Stimulated activated naive B cell treated with anti-CD40 and anti-IgM and Interleukin-4, amounts not matched to agents 10 μg/mL and 1 μg/mL and 100 μg/mL, for 72 hours (primary cell): ENCODE data around the gene RANBP3L.
A peak's percentile ranks its signal among the peaks of the same experiment; 100 is the strongest.

ENCODE experiments used
- ATAC-seq, 2 donors: fragments of 150-1000 bp; cut with Tn5 transposase; replicated peaks; 2 replicates each; pipeline ENCODE4 v1.10.0; 2021; ENCODE audit warnings: moderate library complexity in 1 of 2
- DNase-seq: peaks from one replicate; pipeline ENCODE4 v3.0.0; 2021
- H3K27ac Mint-ChIP-seq: one replicate; pipeline ENCODE4 v1.8.0; 2022; ENCODE audit warnings: mild to moderate bottlenecking, mixed read lengths
- H3K27me3 Mint-ChIP-seq, 2 donors: one replicate each; pipeline ENCODE4 v1.8.0; 2022; ENCODE audit warnings: mixed read lengths in 2 of 2
- H3K36me3 Mint-ChIP-seq, 2 donors: one replicate each; pipeline ENCODE4 v1.8.0; 2022; ENCODE audit warnings: mixed read lengths in 2 of 2, mild to moderate bottlenecking in 1 of 2
- H3K4me1 Mint-ChIP-seq, 2 donors: one replicate each; pipeline ENCODE4 v1.8.0; 2022; ENCODE audit warnings: mixed read lengths in 2 of 2, mild to moderate bottlenecking in 1 of 2
- H3K4me3 Mint-ChIP-seq, 2 donors: one replicate each; pipeline ENCODE4 v1.8.0; 2022; ENCODE audit warnings: mild to moderate bottlenecking in 2 of 2, mixed read lengths in 2 of 2, moderate library complexity in 1 of 2
- H3K9me3 Mint-ChIP-seq, 2 donors: one replicate each; pipeline ENCODE4 v1.8.0; 2022; ENCODE audit warnings: mixed read lengths in 2 of 2, mild to moderate bottlenecking in 1 of 2

RANBP3L gene

GRCh38 chr5:36270876-36271575 is 30.7 kb downstream of the RANBP3L start:
- no peak overlapping the region for H3K4me3 Mint-ChIP-seq
- H3K36me3 Mint-ChIP-seq, result no peaks in the 10 kb centered on the region
- no peak overlapping the region for H3K27ac Mint-ChIP-seq
- H3K27me3 Mint-ChIP-seq, result peaks cover 0 to 7% of the 10 kb centered on the region in 2 donors
- ATAC-seq (no peak), DNase-seq (no peak)
- H3K4me1 Mint-ChIP-seq, result no peaks in the 10 kb centered on the region
- H3K9me3 Mint-ChIP-seq, result no peaks in the 10 kb centered on the region

DNA sequence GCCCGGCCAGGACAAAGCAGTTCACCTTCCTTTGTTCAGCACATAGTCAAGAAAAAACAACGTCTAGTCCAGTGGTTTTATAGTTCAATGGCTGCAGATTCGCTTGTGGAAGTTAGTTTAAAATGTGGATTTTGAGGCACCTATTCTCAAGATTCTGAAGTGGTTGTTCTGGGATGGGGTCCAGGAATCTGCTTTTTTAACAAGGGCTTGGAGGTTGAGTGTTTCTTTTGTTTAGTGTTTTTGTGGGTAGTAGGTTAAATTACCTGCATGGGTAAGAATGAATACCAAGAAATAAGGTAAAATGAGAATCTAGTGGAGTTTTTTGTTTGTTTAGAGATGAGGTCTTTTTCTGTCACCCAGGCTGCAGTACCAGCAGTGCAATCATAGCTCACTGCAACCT is 31.5 kb downstream of the RANBP3L start:
- H3K27ac Mint-ChIP-seq, result no peak overlapping the region
- H3K4me3 Mint-ChIP-seq, result no peak overlapping the region
- no peaks in the 10 kb centered on the region for H3K4me1 Mint-ChIP-seq
- H3K36me3 Mint-ChIP-seq, result no peaks in the 10 kb centered on the region
- no peak for DNase-seq
- ATAC-seq, result no peak
- peaks cover 0 to 7% of the 10 kb centered on the region in 2 donors for H3K27me3 Mint-ChIP-seq
- no peaks in the 10 kb centered on the region for H3K9me3 Mint-ChIP-seq

DNA sequence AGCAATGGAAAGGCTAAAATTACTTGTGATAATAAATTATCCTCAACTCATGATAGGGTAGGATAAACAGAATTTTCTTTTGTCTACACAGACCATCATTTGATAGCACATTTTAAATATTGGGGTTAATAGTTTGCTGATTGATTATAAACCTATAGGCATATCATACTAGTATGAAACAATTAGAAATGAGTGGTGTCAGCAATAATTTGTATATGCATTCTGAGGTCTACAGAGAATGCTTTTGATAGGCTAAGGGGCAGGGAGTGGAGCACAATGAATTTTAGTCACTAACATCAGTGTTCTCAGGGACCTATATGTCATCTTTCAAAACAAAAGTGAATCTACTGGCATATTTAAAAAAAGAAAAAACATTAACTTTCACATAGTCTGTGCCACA is 32.2 kb downstream of the RANBP3L start:
- DNase-seq (no peak), ATAC-seq (no peak)
- H3K9me3 Mint-ChIP-seq, result no peaks in the 10 kb centered on the region
- peaks cover 0 to 5% of the 10 kb centered on the region in 2 donors for H3K27me3 Mint-ChIP-seq
- H3K4me3 Mint-ChIP-seq, result no peak overlapping the region
- H3K4me1 Mint-ChIP-seq, result no peaks in the 10 kb centered on the region
- H3K27ac Mint-ChIP-seq, result no peak overlapping the region
- H3K36me3 Mint-ChIP-seq, result no peaks in the 10 kb centered on the region

DNA sequence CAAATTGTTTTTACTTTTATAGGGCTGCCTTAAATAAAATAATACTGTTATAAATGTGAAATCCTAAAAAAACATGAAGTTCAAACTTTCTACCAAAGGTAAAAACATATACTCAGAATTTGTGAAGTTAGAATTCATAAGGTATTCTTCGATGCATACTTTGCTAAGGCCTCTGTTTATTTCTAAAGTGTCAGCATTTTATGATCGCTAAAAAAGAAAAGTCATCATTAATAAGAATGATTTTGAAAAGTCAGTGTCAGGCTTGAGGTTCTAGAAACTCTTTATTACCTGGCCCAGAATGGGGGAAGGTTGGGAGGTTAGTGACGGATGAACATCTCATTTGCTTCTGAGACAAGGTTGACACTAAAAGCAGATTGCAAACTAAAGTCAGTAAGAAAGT is 33.8 kb downstream of the RANBP3L start:
- H3K27me3 Mint-ChIP-seq, result no peaks in the 10 kb centered on the region
- no peak overlapping the region for H3K27ac Mint-ChIP-seq
- no peaks in the 10 kb centered on the region for H3K9me3 Mint-ChIP-seq
- H3K4me3 Mint-ChIP-seq, result no peak overlapping the region
- H3K36me3 Mint-ChIP-seq, result no peaks in the 10 kb centered on the region
- DNase-seq (no peak), ATAC-seq (no peak)
- no peaks in the 10 kb centered on the region for H3K4me1 Mint-ChIP-seq

GRCh38 chr5:36264202-36264760 is 37.4 kb downstream of the RANBP3L start:
- H3K27me3 Mint-ChIP-seq, result no peaks in the 10 kb centered on the region

GRCh38 chr5:36261186-36261585 is 40.5 kb downstream of the RANBP3L start:
- Mint-ChIP-seq H3K36me3 (no peaks in the 10 kb centered on the region), H3K4me3 (no peak overlapping the region), H3K27ac (no peak overlapping the region), H3K4me1 (no peaks in the 10 kb centered on the region), H3K27me3 (no peaks in the 10 kb centered on the region), H3K9me3 (no peaks in the 10 kb centered on the region)
- DNase-seq (no peak), ATAC-seq (no peak)

More at GRCh38 chr5:36264202-36264760, 37.4 kb downstream of the RANBP3L start:
- Mint-ChIP-seq H3K4me3 (no peak overlapping the region), H3K36me3 (no peaks in the 10 kb centered on the region), H3K9me3 (no peaks in the 10 kb centered on the region), H3K27ac (no peak overlapping the region), H3K4me1 (no peaks in the 10 kb centered on the region)
- no peak for DNase-seq
- no peak for ATAC-seq

DNA sequence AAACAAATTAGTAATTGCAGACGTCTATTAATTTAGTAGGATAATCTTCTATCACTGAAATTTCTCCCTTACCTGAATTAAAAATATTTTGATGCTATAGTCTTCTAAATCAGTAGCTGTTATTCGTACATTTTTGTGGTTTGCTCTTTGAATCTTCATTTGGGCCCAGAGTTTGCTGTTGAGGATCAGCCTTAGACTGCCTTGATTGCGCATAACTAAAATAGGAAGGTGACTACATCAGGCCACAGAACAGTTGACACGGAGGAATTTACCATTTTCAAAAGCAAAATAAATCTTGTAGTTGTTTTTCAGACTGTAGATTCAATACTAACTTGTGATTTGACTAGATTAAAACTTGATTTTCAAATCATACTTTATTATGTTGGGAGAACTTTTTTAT is 48.1 kb downstream of the RANBP3L start:
- DNase-seq (no peak), ATAC-seq (no peak)
- Mint-ChIP-seq H3K27me3 (no peaks in the 10 kb centered on the region), H3K27ac (no peak overlapping the region), H3K9me3 (no peaks in the 10 kb centered on the region), H3K4me3 (no peak overlapping the region), H3K4me1 (no peaks in the 10 kb centered on the region), H3K36me3 (no peaks in the 10 kb centered on the region)

DNA sequence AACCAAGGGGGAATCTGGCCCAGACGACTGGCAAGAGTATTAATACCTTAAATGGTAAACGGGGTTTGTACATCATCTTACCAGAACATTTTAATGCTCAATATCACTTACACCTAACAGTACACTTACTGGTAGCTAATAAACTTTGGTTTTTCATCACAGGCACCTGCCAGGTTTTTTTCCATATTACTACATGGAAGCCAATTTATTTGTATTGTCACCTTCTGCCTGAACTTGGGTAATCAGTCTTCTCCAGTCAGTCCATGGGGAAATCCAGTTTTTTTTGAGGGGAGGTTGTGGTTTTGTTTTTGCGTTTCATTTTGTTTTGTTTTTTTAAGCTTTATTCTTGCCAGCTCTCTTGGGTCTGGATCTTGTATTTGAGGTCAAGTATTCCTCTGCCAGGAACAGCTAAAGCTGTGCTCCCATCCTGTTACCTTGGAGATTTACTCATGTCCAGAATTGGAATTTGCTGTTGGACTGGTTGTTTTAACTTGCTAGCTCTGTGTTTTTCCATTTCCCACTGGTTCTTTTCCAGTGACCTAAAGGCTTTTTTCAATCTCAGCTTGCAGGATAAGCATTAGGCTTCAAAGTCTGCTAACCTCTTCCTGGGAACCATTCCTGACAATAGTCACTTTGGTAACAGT is 48.9 kb downstream of the RANBP3L start:
- DNase-seq, result no peak
- no peaks in the 10 kb centered on the region for H3K9me3 Mint-ChIP-seq
- ATAC-seq, result no peak
- H3K27ac Mint-ChIP-seq, result no peak overlapping the region
- H3K4me3 Mint-ChIP-seq, result no peak overlapping the region
- no peaks in the 10 kb centered on the region for H3K36me3 Mint-ChIP-seq
- H3K4me1 Mint-ChIP-seq, result no peaks in the 10 kb centered on the region
- H3K27me3 Mint-ChIP-seq, result no peaks in the 10 kb centered on the region

GRCh38 chr5:36251218-36251617 is 50.5 kb downstream of the RANBP3L start:
- Mint-ChIP-seq H3K27ac (no peak overlapping the region), H3K4me3 (no peak overlapping the region), H3K36me3 (no peaks in the 10 kb centered on the region), H3K9me3 (no peaks in the 10 kb centered on the region), H3K4me1 (no peaks in the 10 kb centered on the region), H3K27me3 (no peaks in the 10 kb centered on the region)
- DNase-seq, result no peak
- ATAC-seq, result no peak

DNA sequence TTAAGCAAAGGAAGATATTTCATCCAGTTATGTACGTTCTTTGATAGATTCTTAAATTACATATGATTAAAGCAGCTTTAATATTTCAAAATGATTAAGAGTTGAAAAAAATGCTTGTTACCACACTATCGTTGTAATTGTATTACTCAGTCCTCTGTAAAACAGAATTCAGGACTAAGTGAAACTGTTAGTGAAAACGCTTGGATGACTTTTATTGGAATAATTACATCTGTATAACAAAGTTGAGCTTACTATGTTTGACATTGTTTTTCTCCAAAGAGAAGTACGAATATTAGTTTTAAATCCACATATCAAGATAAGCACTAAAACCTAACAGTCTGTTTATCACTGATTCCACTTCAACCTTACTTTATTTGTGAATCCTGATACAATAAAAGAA is 51.3 kb downstream of the RANBP3L start:
- Mint-ChIP-seq H3K9me3 (no peaks in the 10 kb centered on the region), H3K27me3 (no peaks in the 10 kb centered on the region), H3K4me3 (no peak overlapping the region), H3K27ac (no peak overlapping the region), H3K4me1 (no peaks in the 10 kb centered on the region), H3K36me3 (no peaks in the 10 kb centered on the region)
- no peak for ATAC-seq
- no peak for DNase-seq

- no peak overlapping the region for H3K27ac Mint-ChIP-seq
- H3K36me3 Mint-ChIP-seq, result no peaks in the 10 kb centered on the region
- no peak for DNase-seq
- H3K4me1 Mint-ChIP-seq, result peaks cover 12 to 22% of the 10 kb centered on the region in 2 donors
- H3K27me3 Mint-ChIP-seq, result no peaks in the 10 kb centered on the region
- ATAC-seq, result no peak
- no peaks in the 10 kb centered on the region for H3K9me3 Mint-ChIP-seq
- H3K4me3 Mint-ChIP-seq, result no peak overlapping the region
Observed at GRCh38 chr5:36246036-36246800, 55.5 kb downstream of the RANBP3L start.

GRCh38 chr5:36244076-36244475 is 57.6 kb downstream of the RANBP3L start:
- Mint-ChIP-seq H3K36me3 (no peaks in the 10 kb centered on the region), H3K27me3 (no peaks in the 10 kb centered on the region), H3K27ac (peak overlapping the region; percentile 52), H3K4me3 (peak overlapping the region in 1 of 2 donors; percentile 25), H3K4me1 (peaks cover 23 to 42% of the 10 kb centered on the region in 2 donors), H3K9me3 (no peaks in the 10 kb centered on the region)
- no peak for ATAC-seq
- no peak for DNase-seq

DNA sequence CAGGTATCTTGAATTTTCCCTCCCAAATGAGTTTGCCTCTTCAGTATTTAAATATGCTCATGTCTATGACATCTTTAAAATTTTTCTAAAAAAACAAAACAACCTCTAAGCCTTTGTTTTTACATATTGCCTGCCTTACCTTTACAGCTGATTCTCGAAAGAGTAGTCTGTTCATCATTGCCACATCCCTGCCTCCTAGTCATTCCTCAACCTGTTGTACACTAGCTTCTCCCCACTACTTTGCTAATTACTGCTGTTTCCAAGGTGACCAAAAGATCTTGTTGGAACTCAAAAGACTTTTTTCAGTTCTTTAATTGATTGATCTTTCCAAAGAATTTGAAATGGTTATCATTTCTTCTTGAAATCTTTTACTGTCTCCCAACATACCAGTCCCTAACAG is 58.0 kb downstream of the RANBP3L start:
- Mint-ChIP-seq H3K36me3 (no peaks in the 10 kb centered on the region), H3K4me3 (peak overlapping the region; percentile 25 to 32), H3K4me1 (peaks cover 26 to 46% of the 10 kb centered on the region in 2 donors), H3K27ac (peak overlapping the region; percentile 52), H3K9me3 (no peaks in the 10 kb centered on the region), H3K27me3 (no peaks in the 10 kb centered on the region)
- DNase-seq (no peak), ATAC-seq (no peak)

GRCh38 chr5:36242534-36243485 is 58.9 kb downstream of the RANBP3L start:
- no peaks in the 10 kb centered on the region for H3K36me3 Mint-ChIP-seq
- peaks cover 26 to 47% of the 10 kb centered on the region in 2 donors for H3K4me1 Mint-ChIP-seq
- peak overlapping the region; percentile 99 for H3K27ac Mint-ChIP-seq
- peak overlapping the region; percentile 90 to 92 for H3K4me3 Mint-ChIP-seq
- DNase-seq (no peak), ATAC-seq (no peak)
- no peaks in the 10 kb centered on the region for H3K9me3 Mint-ChIP-seq
- no peaks in the 10 kb centered on the region for H3K27me3 Mint-ChIP-seq
